Mononuclear cell (primary cell): ENCODE results near the gene CYTH4. TPM values are rescaled to one million over a fixed set of nuclear protein-coding genes. Genes with fewer than 3 reads are reported as not detected.

Experiments
- H3K27me3 ChIP-seq: 2 replicates; pipeline ENCODE4 v1.6.0; 2011; ENCODE audit warnings: low read length, control low read depth; ENCODE audit not compliant: insufficient read depth
- H3K4me1 ChIP-seq: 2 replicates; pipeline ENCODE4 v1.5.1; 2011; ENCODE audit warnings: mild to moderate bottlenecking, low read length, control low read depth; ENCODE audit not compliant: insufficient read depth
- H3K4me3 ChIP-seq: 2 replicates; pipeline ENCODE4 v1.5.1; 2011; ENCODE audit warnings: mild to moderate bottlenecking, low read length, moderate library complexity
- H3K9me3 ChIP-seq: 2 replicates; pipeline ENCODE4 v1.5.1; 2011; ENCODE audit warnings: low read depth, mild to moderate bottlenecking, control low read depth, low read length
- total RNA-seq: library from RNA; depleted of rRNA; stranded (reverse); fragments of >200 nt; gene quantifications from one replicate; pipeline ENCODE4 v1.2.3, GENCODE V29; 2012

CYTH4 gene
- total RNA-seq, 1 donor = 124 TPM

GRCh38 chr22:37330200-37331033, 48.1 kb downstream of the CYTH4 start:
- Histone ChIP-seq H3K9me3 (no peaks in the 10 kb centered on the region), H3K4me3 (no peak overlapping the region), H3K27me3 (peaks cover 50% of the 10 kb centered on the region), H3K4me1 (peaks cover 12% of the 10 kb centered on the region)

DNA sequence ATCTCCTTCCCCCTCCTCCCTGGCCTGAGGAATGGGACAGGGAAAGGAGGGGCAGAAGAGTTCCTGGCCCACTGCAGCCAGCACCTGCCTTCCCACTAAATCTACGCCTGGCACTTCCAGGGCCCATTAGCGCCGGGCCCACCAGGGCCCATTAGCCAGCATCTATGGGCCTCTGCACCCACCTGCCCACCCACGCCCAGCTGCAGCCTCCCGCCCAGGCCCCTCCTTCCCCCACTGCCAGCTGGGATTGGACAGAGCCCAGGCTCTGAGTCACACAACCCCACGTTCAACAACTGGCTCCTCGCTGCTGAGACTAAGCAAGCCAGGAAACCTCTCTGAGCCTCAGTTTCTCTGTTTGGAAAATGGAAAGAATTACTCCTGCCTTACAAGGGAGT, 48.7 kb downstream of the CYTH4 start:
- Histone ChIP-seq H3K9me3 (no peaks in the 10 kb centered on the region), H3K4me1 (peaks cover 12% of the 10 kb centered on the region), H3K27me3 (peaks cover 50% of the 10 kb centered on the region), H3K4me3 (no peak overlapping the region)

GRCh38 chr22:37331856-37332536, 49.7 kb downstream of the CYTH4 start:
- H3K4me1 ChIP-seq = peaks cover 12% of the 10 kb centered on the region
- no peak overlapping the region for H3K4me3 ChIP-seq
- peaks cover 44% of the 10 kb centered on the region for H3K27me3 ChIP-seq
- H3K9me3 ChIP-seq = no peaks in the 10 kb centered on the region

GRCh38 chr22:37333724-37334460, 51.6 kb downstream of the CYTH4 start:
- H3K4me3 ChIP-seq = no peak overlapping the region
- H3K9me3 ChIP-seq = no peaks in the 10 kb centered on the region
- H3K4me1 ChIP-seq = peaks cover 12% of the 10 kb centered on the region
- peaks cover 38% of the 10 kb centered on the region for H3K27me3 ChIP-seq

- H3K9me3 ChIP-seq = no peaks in the 10 kb centered on the region
- H3K27me3 ChIP-seq = peaks cover 38% of the 10 kb centered on the region
- H3K4me3 ChIP-seq = no peak overlapping the region
- H3K4me1 ChIP-seq = peaks cover 12% of the 10 kb centered on the region
These were observed 52.2 kb downstream of the CYTH4 start for GRCh38 chr22:37334461-37334858.

GRCh38 chr22:37334859-37335805, 52.8 kb downstream of the CYTH4 start:
- Histone ChIP-seq H3K4me3 (no peak overlapping the region), H3K4me1 (peaks cover 12% of the 10 kb centered on the region), H3K27me3 (peaks cover 38% of the 10 kb centered on the region), H3K9me3 (no peaks in the 10 kb centered on the region)

- no peaks in the 10 kb centered on the region for H3K9me3 ChIP-seq
- H3K4me1 ChIP-seq = peaks cover 12% of the 10 kb centered on the region
- H3K4me3 ChIP-seq = no peak overlapping the region
- peaks cover 38% of the 10 kb centered on the region for H3K27me3 ChIP-seq
These were observed 53.5 kb downstream of the CYTH4 start for GRCh38 chr22:37335806-37336199.

DNA sequence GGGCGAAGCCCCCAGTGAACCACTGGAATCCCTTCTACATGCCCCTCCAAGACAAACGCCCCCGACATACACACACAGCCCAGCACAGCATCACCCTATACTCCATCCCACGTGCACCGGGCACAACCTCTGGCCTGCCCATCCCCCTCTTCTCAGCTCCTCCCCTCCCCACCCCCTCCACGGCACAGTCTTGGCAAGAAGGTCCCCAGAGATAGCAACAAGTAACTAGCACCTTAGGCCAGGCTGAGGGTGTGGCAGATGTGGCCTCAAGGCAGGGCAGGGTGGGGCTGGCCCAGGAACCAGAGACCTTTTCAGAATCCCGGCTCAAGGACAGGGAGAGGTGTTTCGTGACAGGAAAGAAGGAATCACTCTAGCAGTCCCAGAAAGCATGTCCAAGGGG, 54.3 kb downstream of the CYTH4 start:
- Histone ChIP-seq H3K4me3 (no peak overlapping the region), H3K4me1 (peaks cover 12% of the 10 kb centered on the region), H3K9me3 (no peaks in the 10 kb centered on the region), H3K27me3 (peaks cover 38% of the 10 kb centered on the region)

- H3K4me3 ChIP-seq = no peak overlapping the region
- peaks cover 5% of the 10 kb centered on the region for H3K4me1 ChIP-seq
- H3K9me3 ChIP-seq = no peaks in the 10 kb centered on the region
- peaks cover 35% of the 10 kb centered on the region for H3K27me3 ChIP-seq
These were observed 55.1 kb downstream of the CYTH4 start for GRCh38 chr22:37337204-37337943.

DNA sequence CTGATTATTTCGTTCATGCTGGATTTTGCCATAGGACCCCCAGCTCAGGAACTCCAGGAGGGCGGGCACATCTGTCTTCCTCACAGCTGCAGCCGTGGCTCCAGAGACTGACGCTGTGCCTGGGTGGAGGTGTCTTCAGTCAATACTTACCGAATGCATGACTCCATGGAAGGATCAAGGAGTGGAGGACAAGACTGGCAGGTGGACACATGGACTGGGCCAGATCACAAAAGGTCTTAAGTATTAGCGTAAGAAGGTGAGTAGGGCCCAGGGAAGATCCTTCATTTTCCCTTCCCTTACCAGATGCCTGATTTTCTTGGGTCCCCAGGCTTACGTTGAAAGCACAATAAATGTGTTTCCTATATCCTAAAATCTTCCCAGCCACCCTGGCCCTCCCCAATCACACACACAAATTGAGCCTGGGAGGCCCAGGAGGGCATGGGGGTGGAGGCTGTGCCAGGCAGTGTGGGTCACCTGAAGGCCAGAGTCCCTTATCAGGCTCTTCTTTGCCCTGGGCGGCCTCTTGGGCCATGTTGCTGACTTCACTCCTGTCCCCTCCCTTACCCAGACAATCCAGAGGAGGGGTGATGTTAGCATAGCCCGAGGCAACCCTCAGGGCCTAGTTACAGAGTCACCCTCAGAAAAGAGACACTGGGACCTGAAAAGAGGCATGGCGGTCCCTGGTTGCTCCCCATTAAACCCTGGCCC, 56.4 kb downstream of the CYTH4 start:
- peaks cover 5% of the 10 kb centered on the region for H3K4me1 ChIP-seq
- H3K27me3 ChIP-seq = peaks cover 23% of the 10 kb centered on the region

DNA sequence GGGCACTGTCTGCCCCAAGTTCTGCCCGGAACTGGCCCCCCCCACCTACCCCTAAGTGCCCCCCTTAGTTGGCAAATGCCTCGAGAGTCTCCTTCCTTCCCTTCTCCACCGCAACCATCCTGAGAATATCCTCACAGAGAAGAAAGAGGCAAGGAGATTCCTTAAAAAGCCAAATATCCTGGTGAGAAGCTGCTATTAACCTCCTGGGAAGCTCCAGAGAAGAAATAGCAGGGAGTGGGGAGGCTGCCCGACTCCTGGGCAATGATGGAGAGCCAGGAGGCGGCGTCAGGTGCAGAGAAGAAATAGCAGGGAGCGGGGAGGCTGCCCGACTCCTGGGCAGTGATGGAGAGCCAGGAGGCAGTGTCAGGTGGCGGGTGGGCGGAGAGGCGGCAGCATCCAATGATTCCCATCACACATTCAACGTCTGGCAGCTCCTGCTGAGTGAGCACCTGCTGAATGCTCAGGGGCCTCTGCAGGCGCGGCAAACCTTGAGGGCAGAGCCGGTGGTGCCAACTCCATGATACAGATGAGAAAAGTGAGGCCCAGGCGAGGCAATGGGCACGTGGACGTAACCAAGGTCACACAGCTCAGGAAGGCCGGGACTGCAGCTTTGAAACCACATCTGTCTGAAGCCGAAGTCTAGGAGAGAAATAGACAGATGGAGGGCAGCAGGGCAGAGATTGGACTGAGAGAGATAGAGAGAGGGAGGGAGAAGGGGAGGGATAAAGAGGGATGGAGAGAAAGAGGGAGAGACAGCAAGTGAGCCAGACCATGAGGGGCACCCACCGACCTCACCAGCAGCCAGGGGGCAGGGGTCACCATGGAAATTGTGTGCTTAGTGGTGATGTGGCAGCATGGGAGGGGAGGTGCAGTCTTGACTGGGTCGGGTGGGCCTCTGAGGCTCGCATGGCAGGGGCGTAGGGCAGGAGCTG, 58.3 kb downstream of the CYTH4 start:
- Histone ChIP-seq H3K4me1 (no peaks in the 10 kb centered on the region), H3K27me3 (peaks cover 5% of the 10 kb centered on the region), H3K4me3 (no peak overlapping the region), H3K9me3 (no peaks in the 10 kb centered on the region)

More for the DNA sequence above, 56.4 kb downstream of the CYTH4 start:
- Histone ChIP-seq H3K9me3 (no peaks in the 10 kb centered on the region), H3K4me3 (no peak overlapping the region)

DNA sequence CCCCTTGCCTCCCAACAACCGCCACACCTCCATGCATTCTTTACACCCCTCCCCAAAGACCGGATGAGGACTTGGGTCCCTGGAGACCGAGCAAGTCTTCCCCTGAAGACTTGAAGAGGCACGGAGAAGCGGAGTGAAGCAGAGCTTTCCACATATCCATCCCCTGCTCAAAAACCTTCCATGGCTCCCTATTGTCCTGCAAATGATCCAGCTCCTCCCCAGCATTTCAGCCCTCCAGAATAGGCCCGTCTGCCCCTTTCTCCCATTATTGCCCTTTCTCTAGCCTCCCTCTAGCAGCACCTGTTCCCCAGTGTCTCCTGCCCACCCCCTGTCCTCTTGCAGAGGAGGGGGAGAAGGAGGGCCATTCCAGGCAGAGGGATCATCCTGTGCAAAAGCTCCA, 59.8 kb downstream of the CYTH4 start:
- Histone ChIP-seq H3K27me3 (no peaks in the 10 kb centered on the region), H3K4me3 (no peak overlapping the region), H3K4me1 (no peaks in the 10 kb centered on the region), H3K9me3 (no peaks in the 10 kb centered on the region)
